H1 (cell line): ENCODE results near the gene CLDN2. TPM values are rescaled to one million over a fixed set of nuclear protein-coding genes. Genes with fewer than 3 reads are reported as not detected.

Experiments
- CTCF ChIA-PET: fragments of 300-600 bp; sonication (Branson Sonifier 250); formaldehyde crosslinking; loops from one replicate; lab custom pipeline; 2021; ENCODE audit not compliant: partially characterized antibody; lab: Charles Lee
- POLR2A ChIA-PET: fragments of 300-600 bp; sonication (Branson Sonifier 250); formaldehyde crosslinking; loops from one replicate; lab custom pipeline; 2021; ENCODE audit warnings: inconsistent platforms; ENCODE audit not compliant: partially characterized antibody; lab: Charles Lee
- DNase-seq, 2 experiments: peaks; one replicate each; pipeline versions ENCODE4 v3.0.0 to v3.0.0-alpha.2; 2010 to 2022; ENCODE audit warnings: low spot score in 2 of 2, low read depth in 1 of 2, mixed read lengths in 1 of 2
- FAIRE-seq: peaks from 2 replicates; lab custom pipeline; 2011; peaks lifted over from hg19 to GRCh38; lab: Jason Lieb, UNC
- H2AFZ ChIP-seq: 2 replicates; pipeline ENCODE4 v1.8.1; 2012; ENCODE audit warnings: low read length, inconsistent platforms
- H2AK5ac ChIP-seq: 2 replicates; pipeline ENCODE4 v1.6.1; 2013; ENCODE audit warnings: low read depth, low read length
- H2BK120ac ChIP-seq: replicated peaks from 2 replicates; pipeline ENCODE3; 2013; ENCODE audit warnings: low read depth, low read length, inconsistent platforms
- H2BK12ac ChIP-seq: 2 replicates; pipeline ENCODE4 v1.6.1; 2013; ENCODE audit warnings: low read depth, low read length
- H2BK15ac ChIP-seq: 2 replicates; pipeline ENCODE4 v1.6.1; 2013; ENCODE audit warnings: low read length
- H2BK20ac ChIP-seq: 2 replicates; pipeline ENCODE4 v1.6.1; 2013; ENCODE audit warnings: low read length
- H2BK5ac ChIP-seq: 2 replicates; pipeline ENCODE4 v1.6.1; 2013; ENCODE audit warnings: low read depth, low read length
- H3K14ac ChIP-seq: 2 replicates; pipeline ENCODE4 v1.6.1; 2013; ENCODE audit warnings: inconsistent platforms; ENCODE audit not compliant: insufficient read length
- H3K18ac ChIP-seq: 2 replicates; pipeline ENCODE4 v1.6.1; 2013; ENCODE audit warnings: low read length; ENCODE audit errors: extremely low read depth
- H3K23ac ChIP-seq: 2 replicates; pipeline ENCODE4 v1.6.1; 2013; ENCODE audit warnings: inconsistent platforms; ENCODE audit not compliant: insufficient read length
- H3K23me2 ChIP-seq: 2 replicates; pipeline ENCODE4 v1.6.1; 2013; ENCODE audit warnings: low read depth, low read length
- H3K27ac ChIP-seq: 2 replicates; pipeline ENCODE4 v1.6.1; 2011; ENCODE audit warnings: low read depth, low read length, inconsistent platforms
- H3K27me3 ChIP-seq, 4 experiments: replicated peaks in 1 of 4; 1 replicate in 1 of 4; 2 replicates in 3 of 4; pipeline versions ENCODE4 v1.6.1 to v1.8.1; 2011 to 2013; ENCODE audit warnings: low read length in 3 of 4, mild to moderate bottlenecking in 3 of 4, inconsistent platforms in 2 of 4, mixed read lengths in 2 of 4, moderate library complexity in 1 of 4; ENCODE audit not compliant: control insufficient read depth in 3 of 4, insufficient read depth in 3 of 4; ENCODE audit errors: extremely low read depth in 1 of 4
- H3K36me3 ChIP-seq, 4 experiments: 2 replicates each; pipeline versions ENCODE4 v1.6.1 to v1.8.1; 2011 to 2013; ENCODE audit warnings: mild to moderate bottlenecking in 4 of 4, low read length in 3 of 4, moderate library complexity in 2 of 4, control low read depth in 1 of 4, inconsistent platforms in 1 of 4; ENCODE audit not compliant: insufficient read depth in 4 of 4, control insufficient read depth in 2 of 4
- H3K4ac ChIP-seq: replicated peaks from 2 replicates; pipeline ENCODE3; 2013; ENCODE audit warnings: low read length, low read depth, mixed read lengths, inconsistent platforms; ENCODE audit not compliant: insufficient read length
- H3K4me1 ChIP-seq, 4 experiments: replicated peaks in 1 of 4; 1 replicate in 1 of 4; 2 replicates in 3 of 4; pipeline versions ENCODE4 v1.6.1 to v1.8.1; 2011 to 2013; ENCODE audit warnings: low read length in 3 of 4, inconsistent platforms in 2 of 4, mixed read lengths in 1 of 4; ENCODE audit not compliant: insufficient read depth in 4 of 4, control insufficient read depth in 3 of 4
- H3K4me2 ChIP-seq, 2 experiments: 2 replicates each; pipeline versions ENCODE4 v1.6.1 to v1.8.1; 2011 to 2013; ENCODE audit warnings: low read depth in 2 of 2, low read length in 2 of 2, control low read depth in 1 of 2, inconsistent platforms in 1 of 2, mild to moderate bottlenecking in 1 of 2; ENCODE audit not compliant: insufficient read depth in 1 of 2
- H3K4me3 ChIP-seq, 4 experiments: fragments of 200-600, 300-600 bp in 1 of 4; sonication (generic), shearing (Covaris generic), sonication (Bioruptor Twin) in 1 of 4; 2 replicates each; pipeline versions ENCODE4 v1.5.1 to v1.8.1; 2011 to 2016; ENCODE audit warnings: low read length in 4 of 4, low read depth in 3 of 4, control low read depth in 2 of 4, inconsistent platforms in 2 of 4, mild to moderate bottlenecking in 2 of 4, mixed read lengths in 1 of 4, moderate library complexity in 1 of 4; ENCODE audit not compliant: insufficient read depth in 2 of 4; ENCODE audit errors: extremely low read depth in 1 of 4
- H3K56ac ChIP-seq: replicated peaks from 2 replicates; pipeline ENCODE3; 2013; ENCODE audit warnings: low read depth, mild to moderate bottlenecking, mixed read lengths, low read length, inconsistent platforms; ENCODE audit not compliant: insufficient read length
- H3K79me1 ChIP-seq: 2 replicates; pipeline ENCODE4 v1.6.1; 2013; ENCODE audit warnings: low read depth, low read length, control low read depth
- H3K79me2 ChIP-seq, 2 experiments: 2 replicates each; pipeline versions ENCODE4 v1.6.1 to v1.8.1; 2012 to 2013; ENCODE audit warnings: low read length in 2 of 2, mild to moderate bottlenecking in 2 of 2, inconsistent platforms in 1 of 2; ENCODE audit not compliant: insufficient read depth in 2 of 2, control insufficient read depth in 1 of 2
- H3K9ac ChIP-seq, 4 experiments: replicated peaks in 1 of 4; 1 replicate in 1 of 4; 2 replicates in 3 of 4; pipeline versions ENCODE4 v1.6.1 to v1.8.1; 2011 to 2013; ENCODE audit warnings: low read depth in 3 of 4, low read length in 3 of 4, control low read depth in 2 of 4, mild to moderate bottlenecking in 2 of 4, moderate library complexity in 2 of 4, inconsistent platforms in 1 of 4; ENCODE audit errors: extremely low read depth in 1 of 4
- H3K9me3 ChIP-seq, 2 experiments: 2 replicates each; pipeline versions ENCODE4 v1.6.1 to v1.8.1; 2012 to 2013; ENCODE audit warnings: mild to moderate bottlenecking in 2 of 2, moderate library complexity in 2 of 2, control low read depth in 1 of 2, inconsistent platforms in 1 of 2, low read depth in 1 of 2, low read length in 1 of 2, mixed read lengths in 1 of 2; ENCODE audit not compliant: insufficient read depth in 2 of 2
- H4K20me1 ChIP-seq, 2 experiments: replicated peaks in 1 of 2; 2 replicates each; pipeline versions ENCODE3 to v1.8.1; 2011 to 2013; ENCODE audit warnings: inconsistent platforms in 2 of 2, low read length in 2 of 2, mild to moderate bottlenecking in 1 of 2; ENCODE audit not compliant: insufficient read depth in 2 of 2, control insufficient read depth in 1 of 2
- H4K5ac ChIP-seq: 2 replicates; pipeline ENCODE4 v1.6.1; 2013; ENCODE audit warnings: low read length, low read depth, mixed read lengths, inconsistent platforms; ENCODE audit not compliant: insufficient read length
- H4K8ac ChIP-seq: 2 replicates; pipeline ENCODE4 v1.8.0; 2013; ENCODE audit warnings: mild to moderate bottlenecking, moderate library complexity, low read length, inconsistent platforms; ENCODE audit not compliant: insufficient read depth; ENCODE audit errors: extremely low read depth
- H4K91ac ChIP-seq: replicated peaks from 2 replicates; pipeline ENCODE3; 2013; ENCODE audit warnings: low read length, mixed read lengths, inconsistent platforms; ENCODE audit not compliant: insufficient read length
- KDM1A ChIP-seq: fragments of 200-600, 300-600 bp; sonication (generic); IDR thresholded peaks from 2 replicates; pipeline ENCODE4 v1.7.1; 2016; ENCODE audit warnings: mild to moderate bottlenecking, low read length, borderline replicate concordance
- YY1 ChIP-seq: IDR thresholded peaks from 2 replicates; pipeline ENCODE4 v1.6.1; 2011; ENCODE audit warnings: low read depth, mild to moderate bottlenecking, low read length
- WGBS, 2 experiments: shearing (Covaris generic) in 1 of 2; methylation state at CpG; one replicate each; pipeline versions ENCODE4 v1.1.6 to v1.1.7; 2013 to 2015; ENCODE audit warnings: low lambda C conversion rate in 2 of 2, mixed read lengths in 2 of 2, inconsistent platforms in 1 of 2, low coverage in 1 of 2, missing lambda C conversion rate in 1 of 2; ENCODE audit not compliant: insufficient replicate concordance in 2 of 2, insufficient coverage in 1 of 2, insufficient read length in 1 of 2; ENCODE audit errors: extremely low coverage in 1 of 2, missing lambda C conversion rate in 1 of 2; 5-methylcytosine and 5-hydroxymethylcytosine counted together
- polyA plus RNA-seq, 7 experiments: library from polyadenylated mRNA; depleted of rRNA in 3 of 7; stranded (reverse) in 5 of 7; unstranded in 2 of 7; fragments of >200 nt in 5 of 7; fragments of 200-250 nt in 2 of 7; gene quantifications; 1 replicate in 5 of 7; 2 replicates in 1 of 7; 4 replicates in 1 of 7; pipeline versions ENCODE4 v1.2.1 to v1.2.3, GENCODE V29; 2011 to 2013; ENCODE audit warnings: missing spikeins in 2 of 7, mixed read lengths in 2 of 7
- total RNA-seq: library from RNA; stranded (reverse); fragmentation: NEBNext Ultra II Directional; extraction: Animal tissue kit (Norgen Biotek cat#: 25700); gene quantifications from 2 replicates; pipeline ENCODE4 v1.2.1, GENCODE V29; 2021
- TF ChIP-seq, protein P1 (sequence below): IDR thresholded peaks from 2 replicates; pipeline ENCODE4 v1.6.1; 2011; ENCODE audit warnings: low read depth, mild to moderate bottlenecking, low read length; ENCODE audit not compliant: insufficient read depth

Gene CLDN2
- total and polyA plus RNA-seq, 2 of the 8 experiments (the other 6 are each of a cell fraction or from before 2014, with no cell fraction given), result 0.02 TPM; not detected in 1

GRCh38 chrX:106897259-106897658 is 22.9 kb upstream of the CLDN2 start:
- Histone ChIP-seq H3K4me3 (no peak overlapping the region), H3K4ac (no peak overlapping the region), H2BK15ac (no peak overlapping the region), H3K4me1 (no peaks in the 10 kb centered on the region; a peak in 1 of 7 replicates), H3K36me3 (no peaks in the 10 kb centered on the region), H3K14ac (no peak overlapping the region), H3K9ac (no peak overlapping the region), H3K56ac (no peak overlapping the region), H2BK12ac (no peak overlapping the region), H3K27me3 (no peaks in the 10 kb centered on the region), H4K91ac (no peak overlapping the region), H3K23me2 (no peaks in the 10 kb centered on the region), H2AK5ac (no peak overlapping the region), H3K79me1 (no peaks in the 10 kb centered on the region), H3K18ac (no peak overlapping the region), H4K5ac (no peak overlapping the region), H3K23ac (no peak overlapping the region), H4K8ac (no peak overlapping the region), H3K4me2 (no peak overlapping the region), H2BK5ac (no peak overlapping the region), H3K9me3 (no peaks in the 10 kb centered on the region), H2AFZ (no peak overlapping the region), H4K20me1 (no peaks in the 10 kb centered on the region), H3K79me2 (no peaks in the 10 kb centered on the region), H2BK20ac (no peak overlapping the region), H3K27ac (no peak overlapping the region), H2BK120ac (no peak overlapping the region)
- no peak for DNase-seq
- POLR2A ChIA-PET, result no interaction called here
- TF ChIP-seq, protein P1, sequence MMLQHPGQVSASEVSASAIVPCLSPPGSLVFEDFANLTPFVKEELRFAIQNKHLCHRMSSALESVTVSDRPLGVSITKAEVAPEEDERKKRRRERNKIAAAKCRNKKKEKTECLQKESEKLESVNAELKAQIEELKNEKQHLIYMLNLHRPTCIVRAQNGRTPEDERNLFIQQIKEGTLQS, result no peak
- TF ChIP-seq KDM1A (no peak), YY1 (peak; percentile 84)
- CTCF ChIA-PET, result interaction anchor here (1.0 to 5.6 kb wide), 11 partner anchors 9 to 574 kb away, joined by 3 to 50 read pairs (median 5); no protein-coding TSS in a partner anchor
- FAIRE-seq, result no peak
- 90% methylated on average over 6 of the region's 6 CpGs; no CpG with 5 or more reads in 1 of the 2 experiments for WGBS, 2 experiments
